CD8-positive, alpha-beta memory T cell (primary cell): ENCODE data around the gene VTI1A. TPM values are rescaled to one million over a fixed set of nuclear protein-coding genes. Genes with fewer than 3 reads are reported as not detected.

Experiments used
- CTCF ChIA-PET: fragments of 350-600 bp; sonication (Branson Sonifier 250); formaldehyde crosslinking; loops from one replicate; lab custom pipeline; 2021; ENCODE audit warnings: antibody characterized with exemption; lab: Charles Lee
- POLR2A ChIA-PET: fragments of 350-600 bp; sonication (Branson Sonifier 250); formaldehyde crosslinking; loops from one replicate; lab custom pipeline; 2021; ENCODE audit warnings: antibody characterized with exemption; lab: Charles Lee
- DNase-seq, 5 donors: peaks; one replicate each; pipeline versions ENCODE4 v3.0.0 to v3.0.0-alpha.2; 2020 to 2022; ENCODE audit warnings: mixed read lengths in 1 of 5
- H3K27ac ChIP-seq: one replicate; pipeline ENCODE4 v1.7.0; 2013; ENCODE audit warnings: low read depth, mild to moderate bottlenecking, low read length, moderate library complexity
- H3K27me3 ChIP-seq: 2 replicates; pipeline ENCODE4 v1.7.0; 2013; ENCODE audit warnings: low read length, mild to moderate bottlenecking; ENCODE audit not compliant: insufficient read depth, poor library complexity, severe bottlenecking
- H3K36me3 ChIP-seq: 2 replicates; pipeline ENCODE4 v1.7.0; 2013; ENCODE audit warnings: mild to moderate bottlenecking, low read length, moderate library complexity; ENCODE audit not compliant: insufficient read depth
- H3K4me1 ChIP-seq: 2 replicates; pipeline ENCODE4 v1.7.0; 2013; ENCODE audit warnings: mild to moderate bottlenecking, low read length, moderate library complexity; ENCODE audit not compliant: insufficient read depth
- H3K4me3 ChIP-seq: 2 replicates; pipeline ENCODE4 v1.7.0; 2013; ENCODE audit warnings: mild to moderate bottlenecking, low read length
- H3K9me3 ChIP-seq: 2 replicates; pipeline ENCODE4 v1.7.0; 2013; ENCODE audit warnings: mild to moderate bottlenecking, low read length
- H3K27ac Mint-ChIP-seq, 8 donors: one replicate each; pipeline ENCODE4 v1.8.0; 2020 to 2021; ENCODE audit warnings: mixed read lengths in 8 of 8, mild to moderate bottlenecking in 6 of 8, inconsistent platforms in 3 of 8, moderate library complexity in 3 of 8
- H3K27me3 Mint-ChIP-seq, 2 donors: one replicate each; pipeline ENCODE4 v1.8.0; 2020 to 2021; ENCODE audit warnings: mixed read lengths in 2 of 2, mild to moderate bottlenecking in 1 of 2, moderate library complexity in 1 of 2
- H3K36me3 Mint-ChIP-seq, 3 donors: one replicate each; pipeline ENCODE4 v1.8.0; 2020 to 2021; ENCODE audit warnings: mixed read lengths in 3 of 3, inconsistent platforms in 1 of 3, mild to moderate bottlenecking in 1 of 3
- H3K4me1 Mint-ChIP-seq, 3 donors: one replicate each; pipeline ENCODE4 v1.8.0; 2020 to 2021; ENCODE audit warnings: mixed read lengths in 3 of 3, inconsistent platforms in 1 of 3, mild to moderate bottlenecking in 1 of 3
- H3K4me3 Mint-ChIP-seq, 7 donors: one replicate each; pipeline ENCODE4 v1.8.0; 2020 to 2021; ENCODE audit warnings: mixed read lengths in 7 of 7, mild to moderate bottlenecking in 6 of 7, moderate library complexity in 4 of 7, inconsistent platforms in 2 of 7
- H3K9me3 Mint-ChIP-seq, 5 donors: one replicate each; pipeline ENCODE4 v1.8.0; 2020 to 2022; ENCODE audit warnings: mixed read lengths in 5 of 5, mild to moderate bottlenecking in 3 of 5, moderate library complexity in 2 of 5, inconsistent platforms in 1 of 5
- polyA plus RNA-seq: library from polyadenylated mRNA; unstranded; fragments of 300-500 nt; fragmentation: Illumina TruSeq; gene quantifications from one replicate; pipeline ENCODE4 v1.2.3, GENCODE V29; 2021
- total RNA-seq, 2 experiments: library from RNA; stranded (reverse); gene quantifications; one replicate each; pipeline ENCODE4 v1.2.3, GENCODE V29; 2021

VTI1A gene
- total and polyA plus RNA-seq, 3 experiments from 2014 or later, result 28.1 to 40.1 (median 38.2) TPM

- H3K4me1 ChIP-seq, result no peaks in the 10 kb centered on the region
- no peaks in the 10 kb centered on the region for H3K27me3 ChIP-seq
- ChIA-PET CTCF (interaction anchor here (0.8 kb wide), 1 partner anchor 769 kb away, joined by 3 read pairs; no protein-coding TSS in a partner anchor), POLR2A (no interaction called here)
- DNase-seq, result no peak
- H3K36me3 ChIP-seq, result no peaks in the 10 kb centered on the region
- peaks cover 12 to 29% (median 17%) of the 10 kb centered on the region in 3 donors for H3K36me3 Mint-ChIP-seq
- H3K9me3 Mint-ChIP-seq, result peaks cover 0 to 11% (median 5%) of the 10 kb centered on the region in 5 donors
- H3K27ac ChIP-seq, result no peak overlapping the region
- no peaks in the 10 kb centered on the region for H3K4me1 Mint-ChIP-seq
- no peaks in the 10 kb centered on the region for H3K27me3 Mint-ChIP-seq
- no peaks in the 10 kb centered on the region for H3K9me3 ChIP-seq
- no peak overlapping the region for H3K4me3 Mint-ChIP-seq
- no peak overlapping the region for H3K27ac Mint-ChIP-seq
- H3K4me3 ChIP-seq, result no peak overlapping the region
Observed at GRCh38 chr10:112618814-112619213, 171.8 kb downstream of the VTI1A start.

- no peak overlapping the region for H3K27ac ChIP-seq
- ChIA-PET POLR2A (no interaction called here), CTCF (interaction anchor here (0.8 kb wide), 1 partner anchor 769 kb away, joined by 3 read pairs; no protein-coding TSS in a partner anchor)
- Mint-ChIP-seq H3K9me3 (peaks cover 0 to 10% (median 5%) of the 10 kb centered on the region in 5 donors), H3K36me3 (peaks cover 12 to 21% (median 16%) of the 10 kb centered on the region in 3 donors), H3K27ac (no peak overlapping the region), H3K4me3 (no peak overlapping the region), H3K4me1 (no peaks in the 10 kb centered on the region), H3K27me3 (no peaks in the 10 kb centered on the region)
- no peaks in the 10 kb centered on the region for H3K4me1 ChIP-seq
- no peaks in the 10 kb centered on the region for H3K9me3 ChIP-seq
- no peaks in the 10 kb centered on the region for H3K27me3 ChIP-seq
- no peak overlapping the region for H3K4me3 ChIP-seq
- no peaks in the 10 kb centered on the region for H3K36me3 ChIP-seq
- DNase-seq, result no peak
Observed at GRCh38 chr10:112619556-112619955, 172.5 kb downstream of the VTI1A start.

GRCh38 chr10:112622786-112623185, 175.8 kb downstream of the VTI1A start:
- H3K36me3 ChIP-seq, result no peaks in the 10 kb centered on the region
- peaks cover 3 to 12% (median 8%) of the 10 kb centered on the region in 3 donors for H3K36me3 Mint-ChIP-seq
- CTCF ChIA-PET, result no interaction called here
- H3K4me3 Mint-ChIP-seq, result no peak overlapping the region
- no peaks in the 10 kb centered on the region for H3K4me1 Mint-ChIP-seq
- H3K9me3 ChIP-seq, result no peaks in the 10 kb centered on the region
- POLR2A ChIA-PET, result no interaction called here
- H3K27me3 ChIP-seq, result no peaks in the 10 kb centered on the region
- H3K4me1 ChIP-seq, result no peaks in the 10 kb centered on the region
- H3K27me3 Mint-ChIP-seq, result no peaks in the 10 kb centered on the region
- no peak for DNase-seq
- H3K27ac Mint-ChIP-seq, result no peak overlapping the region
- no peak overlapping the region for H3K27ac ChIP-seq
- no peaks in the 10 kb centered on the region for H3K9me3 Mint-ChIP-seq
- no peak overlapping the region for H3K4me3 ChIP-seq

- no peaks in the 10 kb centered on the region for H3K4me1 Mint-ChIP-seq
- peaks cover 3 to 8% (median 6%) of the 10 kb centered on the region in 3 donors for H3K36me3 Mint-ChIP-seq
- ChIA-PET CTCF (no interaction called here), POLR2A (no interaction called here)
- no peaks in the 10 kb centered on the region for H3K9me3 ChIP-seq
- H3K4me3 ChIP-seq, result no peak overlapping the region
- H3K27me3 Mint-ChIP-seq, result no peaks in the 10 kb centered on the region
- H3K4me1 ChIP-seq, result no peaks in the 10 kb centered on the region
- H3K27me3 ChIP-seq, result no peaks in the 10 kb centered on the region
- no peak overlapping the region for H3K27ac Mint-ChIP-seq
- DNase-seq, result no peak
- no peaks in the 10 kb centered on the region for H3K9me3 Mint-ChIP-seq
- H3K36me3 ChIP-seq, result no peaks in the 10 kb centered on the region
- H3K4me3 Mint-ChIP-seq, result no peak overlapping the region
- H3K27ac ChIP-seq, result no peak overlapping the region
Observed at GRCh38 chr10:112624546-112625048, 177.6 kb downstream of the VTI1A start.

GRCh38 chr10:112628951-112629609, 182.1 kb downstream of the VTI1A start:
- H3K9me3 ChIP-seq, result no peaks in the 10 kb centered on the region
- ChIA-PET CTCF (no interaction called here), POLR2A (no interaction called here)
- H3K4me1 ChIP-seq, result no peaks in the 10 kb centered on the region
- peaks cover 0 to 10% (median 10%) of the 10 kb centered on the region in 3 donors for H3K36me3 Mint-ChIP-seq
- no peak overlapping the region for H3K4me3 Mint-ChIP-seq
- no peaks in the 10 kb centered on the region for H3K27me3 ChIP-seq
- no peaks in the 10 kb centered on the region for H3K9me3 Mint-ChIP-seq
- H3K27ac ChIP-seq, result no peak overlapping the region
- H3K36me3 ChIP-seq, result no peaks in the 10 kb centered on the region
- no peak overlapping the region for H3K27ac Mint-ChIP-seq
- no peak overlapping the region for H3K4me3 ChIP-seq
- H3K27me3 Mint-ChIP-seq, result no peaks in the 10 kb centered on the region
- DNase-seq, result no peak
- no peaks in the 10 kb centered on the region for H3K4me1 Mint-ChIP-seq

- no peaks in the 10 kb centered on the region for H3K4me1 ChIP-seq
- H3K4me3 ChIP-seq, result no peak overlapping the region
- H3K27me3 ChIP-seq, result no peaks in the 10 kb centered on the region
- no peaks in the 10 kb centered on the region for H3K36me3 ChIP-seq
- peaks cover 0 to 8% (median 7%) of the 10 kb centered on the region in 3 donors for H3K36me3 Mint-ChIP-seq
- no peaks in the 10 kb centered on the region for H3K9me3 Mint-ChIP-seq
- no peak for DNase-seq
- CTCF ChIA-PET, result no interaction called here
- H3K27me3 Mint-ChIP-seq, result no peaks in the 10 kb centered on the region
- no peak overlapping the region for H3K27ac ChIP-seq
- no peaks in the 10 kb centered on the region for H3K4me1 Mint-ChIP-seq
- POLR2A ChIA-PET, result no interaction called here
- no peak overlapping the region for H3K4me3 Mint-ChIP-seq
- H3K9me3 ChIP-seq, result no peaks in the 10 kb centered on the region
- no peak overlapping the region for H3K27ac Mint-ChIP-seq
Observed at GRCh38 chr10:112631501-112632400, 184.7 kb downstream of the VTI1A start.

- no peaks in the 10 kb centered on the region for H3K9me3 ChIP-seq
- H3K27me3 ChIP-seq, result no peaks in the 10 kb centered on the region
- Mint-ChIP-seq H3K27me3 (no peaks in the 10 kb centered on the region), H3K9me3 (no peaks in the 10 kb centered on the region), H3K4me1 (no peaks in the 10 kb centered on the region), H3K27ac (peak overlapping the region in 1 of 8 donors; percentile 17), H3K4me3 (no peak overlapping the region), H3K36me3 (peaks cover 0 to 8% (median 7%) of the 10 kb centered on the region in 3 donors)
- no peak overlapping the region for H3K27ac ChIP-seq
- H3K4me3 ChIP-seq, result no peak overlapping the region
- POLR2A ChIA-PET, result no interaction called here
- CTCF ChIA-PET, result no interaction called here
- no peaks in the 10 kb centered on the region for H3K4me1 ChIP-seq
- no peaks in the 10 kb centered on the region for H3K36me3 ChIP-seq
- no peak for DNase-seq
Observed at GRCh38 chr10:112634096-112634830, 187.2 kb downstream of the VTI1A start.
